H9 (cell line): Measurements from ENCODE around the gene CSNK1G1. TPM values are rescaled to one million over a fixed set of nuclear protein-coding genes. Genes with fewer than 3 reads are reported as not detected.

Experiments used
- DNase-seq: peaks from one replicate; pipeline ENCODE4 v3.0.0-alpha.2; 2017
- H2AFZ ChIP-seq: one replicate; pipeline ENCODE4 v1.6.1; 2013; ENCODE audit warnings: mild to moderate bottlenecking, low read length, control low read depth, moderate library complexity
- H2AK5ac ChIP-seq: 2 replicates; pipeline ENCODE4 v1.6.1; 2013; ENCODE audit warnings: low read length, control low read depth, mixed read lengths; ENCODE audit not compliant: insufficient read length
- H2BK120ac ChIP-seq: one replicate; pipeline ENCODE4 v1.6.1; 2013; ENCODE audit warnings: low read depth, mild to moderate bottlenecking, low read length, control low read depth, inconsistent platforms; ENCODE audit not compliant: poor library complexity, severe bottlenecking
- H2BK12ac ChIP-seq: 2 replicates; pipeline ENCODE4 v1.6.1; 2013; ENCODE audit warnings: low read length, control low read depth, mixed read lengths, low read depth; ENCODE audit not compliant: insufficient read length
- H2BK15ac ChIP-seq: 2 replicates; pipeline ENCODE4 v1.6.1; 2013; ENCODE audit warnings: low read depth, low read length, control low read depth
- H2BK20ac ChIP-seq: one replicate; pipeline ENCODE4 v1.6.1; 2013; ENCODE audit warnings: low read depth, mild to moderate bottlenecking, low read length, control low read depth, inconsistent platforms; ENCODE audit not compliant: poor library complexity, severe bottlenecking
- H2BK5ac ChIP-seq: 2 replicates; pipeline ENCODE4 v1.6.1; 2013; ENCODE audit warnings: low read length, control low read depth, mixed read lengths; ENCODE audit not compliant: insufficient read length
- H3K14ac ChIP-seq: 2 replicates; pipeline ENCODE4 v1.6.1; 2013; ENCODE audit warnings: low read length, control low read depth; ENCODE audit not compliant: insufficient read depth
- H3K18ac ChIP-seq: 2 replicates; pipeline ENCODE4 v1.6.1; 2013; ENCODE audit warnings: low read depth, mild to moderate bottlenecking, mixed read lengths, low read length, control low read depth; ENCODE audit not compliant: insufficient read length
- H3K23ac ChIP-seq: 2 replicates; pipeline ENCODE4 v1.6.1; 2013; ENCODE audit warnings: low read length, control low read depth, mixed read lengths, low read depth; ENCODE audit not compliant: insufficient read length
- H3K23me2 ChIP-seq: 2 replicates; pipeline ENCODE4 v1.6.1; 2013; ENCODE audit warnings: low read depth, mild to moderate bottlenecking, mixed read lengths, low read length, control low read depth; ENCODE audit not compliant: insufficient read length, poor library complexity, severe bottlenecking
- H3K27ac ChIP-seq: 2 replicates; pipeline ENCODE4 v1.5.1; 2013; ENCODE audit warnings: low read length, control low read depth, mixed read lengths, low read depth; ENCODE audit not compliant: insufficient read length
- H3K27me3 ChIP-seq: 2 replicates; pipeline ENCODE4 v1.6.1; 2013; ENCODE audit warnings: low read length, control low read depth, inconsistent platforms; ENCODE audit not compliant: insufficient read depth
- H3K4ac ChIP-seq: 2 replicates; pipeline ENCODE4 v1.6.1; 2013; ENCODE audit warnings: low read depth, mild to moderate bottlenecking, control low read depth, inconsistent platforms, low read length, moderate library complexity
- H3K4me1 ChIP-seq: 2 replicates; pipeline ENCODE4 v1.6.1; 2013; ENCODE audit warnings: low read length, control low read depth, inconsistent platforms; ENCODE audit not compliant: insufficient read depth
- H3K4me2 ChIP-seq: 2 replicates; pipeline ENCODE4 v1.6.1; 2013; ENCODE audit warnings: low read length, control low read depth, mixed read lengths; ENCODE audit not compliant: insufficient read length, insufficient read depth
- H3K56ac ChIP-seq: 2 replicates; pipeline ENCODE4 v1.6.1; 2013; ENCODE audit warnings: low read depth, mild to moderate bottlenecking, mixed read lengths, low read length, control low read depth; ENCODE audit not compliant: insufficient read length
- H3K79me1 ChIP-seq: 2 replicates; pipeline ENCODE4 v1.6.1; 2013; ENCODE audit warnings: low read depth, mild to moderate bottlenecking, moderate library complexity, low read length, control low read depth, inconsistent platforms; ENCODE audit not compliant: insufficient read depth, poor library complexity, severe bottlenecking
- H3K79me2 ChIP-seq: 2 replicates; pipeline ENCODE4 v1.6.1; 2013; ENCODE audit warnings: low read length, control low read depth, inconsistent platforms; ENCODE audit not compliant: insufficient read depth
- H3K9ac ChIP-seq: 2 replicates; pipeline ENCODE4 v1.6.1; 2013; ENCODE audit warnings: low read length, control low read depth, mixed read lengths; ENCODE audit not compliant: insufficient read length; ENCODE audit errors: extremely low read depth
- H3K9me3 ChIP-seq: one replicate; pipeline ENCODE4 v1.6.1; 2013; ENCODE audit warnings: low read depth, low read length, inconsistent platforms; ENCODE audit not compliant: control insufficient read depth
- H3T11ph ChIP-seq: one replicate; pipeline ENCODE4 v1.6.1; 2013; ENCODE audit warnings: mild to moderate bottlenecking, low read length, control low read depth, inconsistent platforms
- H4K20me1 ChIP-seq: one replicate; pipeline ENCODE4 v1.6.1; 2013; ENCODE audit not compliant: control insufficient read depth, insufficient read length, insufficient read depth
- H4K5ac ChIP-seq: 2 replicates; pipeline ENCODE4 v1.6.1; 2013; ENCODE audit warnings: low read depth, mild to moderate bottlenecking, mixed read lengths, low read length, control low read depth; ENCODE audit not compliant: insufficient read length
- H4K8ac ChIP-seq: replicated peaks from 2 replicates; pipeline ENCODE4 v1.6.1; 2013; ENCODE audit warnings: low read length, control low read depth, mixed read lengths, low read depth; ENCODE audit not compliant: insufficient read length
- H4K91ac ChIP-seq: 2 replicates; pipeline ENCODE4 v1.6.1; 2013; ENCODE audit warnings: low read depth, mild to moderate bottlenecking, moderate library complexity, mixed read lengths, low read length, control low read depth; ENCODE audit not compliant: insufficient read length
- H3K27ac Mint-ChIP-seq, 3 experiments: 2 replicates in 2 of 3; 3 replicates in 1 of 3; pipeline ENCODE4 v1.8.0; 2020 to 2021; ENCODE audit warnings: mixed read lengths in 3 of 3, mild to moderate bottlenecking in 1 of 3, moderate library complexity in 1 of 3
- H3K27me3 Mint-ChIP-seq: 2 replicates; pipeline ENCODE4 v1.8.0; 2021; ENCODE audit warnings: low read depth, mild to moderate bottlenecking, moderate library complexity, mixed read lengths
- H3K36me3 Mint-ChIP-seq, 3 experiments: 2 replicates in 2 of 3; 3 replicates in 1 of 3; pipeline ENCODE4 v1.8.0; 2020 to 2021; ENCODE audit warnings: low read depth in 3 of 3, mixed read lengths in 3 of 3; ENCODE audit not compliant: insufficient read depth in 1 of 3
- H3K4me1 Mint-ChIP-seq, 2 experiments: 2 replicates each; pipeline ENCODE4 v1.8.0; 2020; ENCODE audit warnings: mixed read lengths in 2 of 2
- H3K4me3 Mint-ChIP-seq, 2 experiments: 2 replicates in 1 of 2; 3 replicates in 1 of 2; pipeline ENCODE4 v1.8.0; 2020 to 2021; ENCODE audit warnings: mild to moderate bottlenecking in 2 of 2, mixed read lengths in 2 of 2, moderate library complexity in 1 of 2
- H3K9me3 Mint-ChIP-seq, 2 experiments: 2 replicates in 1 of 2; 3 replicates in 1 of 2; pipeline ENCODE4 v1.8.0; 2020; ENCODE audit warnings: mild to moderate bottlenecking in 2 of 2, mixed read lengths in 2 of 2, moderate library complexity in 1 of 2
- WGBS: extraction: QIAGEN DNeasy Blood & Tissue Kit; methylation state at CpG from one replicate; pipeline ENCODE4 v1.1.7; 2013; ENCODE audit warnings: missing lambda C conversion rate, low lambda C conversion rate, mixed read lengths; ENCODE audit not compliant: insufficient read length; ENCODE audit errors: extremely low coverage; 5-methylcytosine and 5-hydroxymethylcytosine counted together
- total RNA-seq: library from RNA; stranded (reverse); gene quantifications from 2 replicates; pipeline ENCODE4 v1.2.1, GENCODE V29; 2021
- TF ChIP-seq, protein P1 (sequence below): fragments of 200-600 bp; sonication (generic); conservative IDR thresholded peaks from 3 replicates; pipeline ENCODE4 v1.8.0; 2021; ENCODE audit warnings: antibody characterized with exemption, mild to moderate bottlenecking

The CSNK1G1 gene
- total RNA-seq, 1 experiment from 2014 or later, result 17.1 TPM

- TF ChIP-seq, protein P1, sequence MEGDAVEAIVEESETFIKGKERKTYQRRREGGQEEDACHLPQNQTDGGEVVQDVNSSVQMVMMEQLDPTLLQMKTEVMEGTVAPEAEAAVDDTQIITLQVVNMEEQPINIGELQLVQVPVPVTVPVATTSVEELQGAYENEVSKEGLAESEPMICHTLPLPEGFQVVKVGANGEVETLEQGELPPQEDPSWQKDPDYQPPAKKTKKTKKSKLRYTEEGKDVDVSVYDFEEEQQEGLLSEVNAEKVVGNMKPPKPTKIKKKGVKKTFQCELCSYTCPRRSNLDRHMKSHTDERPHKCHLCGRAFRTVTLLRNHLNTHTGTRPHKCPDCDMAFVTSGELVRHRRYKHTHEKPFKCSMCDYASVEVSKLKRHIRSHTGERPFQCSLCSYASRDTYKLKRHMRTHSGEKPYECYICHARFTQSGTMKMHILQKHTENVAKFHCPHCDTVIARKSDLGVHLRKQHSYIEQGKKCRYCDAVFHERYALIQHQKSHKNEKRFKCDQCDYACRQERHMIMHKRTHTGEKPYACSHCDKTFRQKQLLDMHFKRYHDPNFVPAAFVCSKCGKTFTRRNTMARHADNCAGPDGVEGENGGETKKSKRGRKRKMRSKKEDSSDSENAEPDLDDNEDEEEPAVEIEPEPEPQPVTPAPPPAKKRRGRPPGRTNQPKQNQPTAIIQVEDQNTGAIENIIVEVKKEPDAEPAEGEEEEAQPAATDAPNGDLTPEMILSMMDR, result no peak
- no peak overlapping the region for H3K4me3 Mint-ChIP-seq
- Histone ChIP-seq H3K56ac (no peak overlapping the region), H4K5ac (no peak overlapping the region), H3K9ac (no peak overlapping the region), H4K8ac (no peak overlapping the region), H2AFZ (no peak overlapping the region), H3K23ac (no peak overlapping the region), H2AK5ac (no peak overlapping the region), H3K18ac (no peak overlapping the region), H3K27ac (no peak overlapping the region), H2BK15ac (no peak overlapping the region), H2BK120ac (no peak overlapping the region), H2BK5ac (no peak overlapping the region), H2BK20ac (no peak overlapping the region), H4K20me1 (no peaks in the 10 kb centered on the region), H3K4me1 (no peaks in the 10 kb centered on the region), H3K9me3 (no peaks in the 10 kb centered on the region), H3K27me3 (no peaks in the 10 kb centered on the region), H3K79me1 (no peaks in the 10 kb centered on the region), H3T11ph (no peak overlapping the region), H3K14ac (no peak overlapping the region), H3K23me2 (no peaks in the 10 kb centered on the region), H2BK12ac (no peak overlapping the region), H3K79me2 (no peaks in the 10 kb centered on the region), H4K91ac (no peak overlapping the region), H3K4ac (no peak overlapping the region), H3K4me2 (no peak overlapping the region)
- H3K27me3 Mint-ChIP-seq, result no peaks in the 10 kb centered on the region
- H3K36me3 Mint-ChIP-seq, result peaks cover 2 to 26% (median 17%) of the 10 kb centered on the region in 3 experiments; a peak in 6 of 7 replicates
- no CpG with 5 or more reads among the region's 2 CpGs for WGBS
- H3K9me3 Mint-ChIP-seq, result no peaks in the 10 kb centered on the region
- no peak for DNase-seq
- H3K27ac Mint-ChIP-seq, result no peak overlapping the region
- H3K4me1 Mint-ChIP-seq, result peaks cover 9 to 12% of the 10 kb centered on the region in 2 experiments
These were observed 12.1 kb downstream of the CSNK1G1 start for GRCh38 chr15:64343841-64344240.
